Measurements from ENCODE around the gene IL15. TPM values are rescaled to one million over a fixed set of nuclear protein-coding genes. Genes with fewer than 3 reads are reported as not detected.

Gene IL15
- total RNA-seq, 1 donor from 2014 or later: 11.5 TPM

- Histone ChIP-seq H3K4me3 (no peak overlapping the region), H3K9me3 (no peaks in the 10 kb centered on the region), H3K27me3 (no peaks in the 10 kb centered on the region), H3K4me1 (no peaks in the 10 kb centered on the region), H3K27ac (no peak overlapping the region), H3K36me3 (no peaks in the 10 kb centered on the region)
- intact Hi-C loops (cut with DNase I): no loop called here
- DNase-seq (ENCODE audit: extremely low spot score in 2 of 2): no peak
- TF ChIP-seq POLR2AphosphoS5 (IDR thresholded peaks at IDR 0.05; ENCODE audit: insufficient read depth in 1 of 2, low read depth in 1 of 2) (no peak), POLR2A (IDR thresholded peaks at IDR 0.05) (no peak), CTCF (IDR thresholded peaks at IDR 0.05) (no peak)
Observed at GRCh38 chr4:141620715-141621114, 15.7 kb upstream of the IL15 start.

- TF ChIP-seq POLR2AphosphoS5 (IDR thresholded peaks at IDR 0.05; ENCODE audit: insufficient read depth in 1 of 2, low read depth in 1 of 2) (no peak), CTCF (IDR thresholded peaks at IDR 0.05) (no peak), POLR2A (IDR thresholded peaks at IDR 0.05) (no peak)
- no peak for DNase-seq (ENCODE audit: extremely low spot score in 2 of 2)
- H3K36me3 ChIP-seq: no peaks in the 10 kb centered on the region
Observed at GRCh38 chr4:141625023-141625422, 11.4 kb upstream of the IL15 start.

GRCh38 chr4:141630854-141631253 lies 5.5 kb upstream of the IL15 start:
- H3K36me3 ChIP-seq: no peaks in the 10 kb centered on the region
- H3K9me3 ChIP-seq: no peaks in the 10 kb centered on the region
- no peaks in the 10 kb centered on the region for H3K4me1 ChIP-seq
- intact Hi-C loops (cut with DNase I): no loop called here
- no peaks in the 10 kb centered on the region for H3K27me3 ChIP-seq
- no peak overlapping the region for H3K4me3 ChIP-seq
- DNase-seq (ENCODE audit: extremely low spot score in 2 of 2): no peak
- H3K27ac ChIP-seq: no peak overlapping the region
- TF ChIP-seq CTCF (IDR thresholded peaks at IDR 0.05) (no peak), POLR2A (IDR thresholded peaks at IDR 0.05) (no peak), POLR2AphosphoS5 (IDR thresholded peaks at IDR 0.05; ENCODE audit: insufficient read depth in 1 of 2, low read depth in 1 of 2) (no peak)

More at GRCh38 chr4:141625023-141625422, 11.4 kb upstream of the IL15 start:
- Histone ChIP-seq H3K27me3 (no peaks in the 10 kb centered on the region), H3K27ac (no peak overlapping the region), H3K9me3 (no peaks in the 10 kb centered on the region), H3K4me1 (no peaks in the 10 kb centered on the region), H3K4me3 (no peak overlapping the region)
- intact Hi-C loops (cut with DNase I): no loop called here

GRCh38 chr4:141635736-141636081 lies 674 bp upstream of the IL15 start:
- peak overlapping the region; percentile 88 for H3K27ac ChIP-seq
- no peaks in the 10 kb centered on the region for H3K36me3 ChIP-seq
- no peaks in the 10 kb centered on the region for H3K9me3 ChIP-seq
- TF ChIP-seq CTCF (IDR thresholded peaks at IDR 0.05): no peak
- no peak for TF ChIP-seq POLR2A (IDR thresholded peaks at IDR 0.05)
- TF ChIP-seq POLR2AphosphoS5 (IDR thresholded peaks at IDR 0.05; ENCODE audit: insufficient read depth in 1 of 2, low read depth in 1 of 2): no peak
- DNase-seq (ENCODE audit: extremely low spot score in 2 of 2): no peak
- intact Hi-C loops (cut with DNase I): loop anchor here (5.0 kb wide), 1 partner anchor 293 kb away; no protein-coding TSS in a partner anchor
- H3K27me3 ChIP-seq: no peaks in the 10 kb centered on the region
- peaks cover 7% of the 10 kb centered on the region for H3K4me1 ChIP-seq
- H3K4me3 ChIP-seq: peak overlapping the region; percentile 69 to 85

GRCh38 chr4:141636771-141637460 lies 533 bp downstream of the IL15 start:
- DNase-seq (ENCODE audit: extremely low spot score in 2 of 2): no peak
- Histone ChIP-seq H3K4me1 (peaks cover 7% of the 10 kb centered on the region), H3K36me3 (no peaks in the 10 kb centered on the region), H3K4me3 (peak overlapping the region; percentile 69 to 85), H3K27me3 (no peaks in the 10 kb centered on the region), H3K9me3 (no peaks in the 10 kb centered on the region), H3K27ac (peak overlapping the region; percentile 88)
- intact Hi-C loops (cut with DNase I): loop anchor here (5.0 kb wide), 1 partner anchor 295 kb away; no protein-coding TSS in a partner anchor
- no peak for TF ChIP-seq CTCF (IDR thresholded peaks at IDR 0.05)
- peak in 1 of 2 donors; percentile 37 for TF ChIP-seq POLR2AphosphoS5 (IDR thresholded peaks at IDR 0.05; ENCODE audit: insufficient read depth in 1 of 2, low read depth in 1 of 2)
- TF ChIP-seq POLR2A (IDR thresholded peaks at IDR 0.05): no peak
